BJ (cell line): ENCODE results near the gene TYMP. TPM values are rescaled to one million over a fixed set of nuclear protein-coding genes. Genes with fewer than 3 reads are reported as not detected.

Source experiments
- CTCF ChIA-PET: fragments of 350-600 bp; formaldehyde crosslinking; extraction: SDS; loops from one replicate; lab custom pipeline; 2021; ENCODE audit warnings: antibody characterized with exemption, inconsistent platforms; lab: Yijun Ruan, JAX
- POLR2A ChIA-PET: fragments of 300-600 bp; sonication (Branson Sonifier 250); formaldehyde crosslinking; extraction: SDS; loops from one replicate; lab custom pipeline; 2021; ENCODE audit warnings: antibody characterized with exemption; lab: Charles Lee
- DNase-seq: peaks from one replicate; pipeline ENCODE4 v3.0.0-alpha.2; 2011; ENCODE audit warnings: low read depth
- H3K27me3 ChIP-seq: 2 replicates; pipeline ENCODE4 v1.6.0; 2011; ENCODE audit warnings: low read length; ENCODE audit not compliant: control insufficient read depth, insufficient read depth
- H3K36me3 ChIP-seq: 2 replicates; pipeline ENCODE4 v1.5.1; 2011; ENCODE audit warnings: low read length; ENCODE audit not compliant: control insufficient read depth, insufficient read depth
- H3K4me3 ChIP-seq: 2 replicates; pipeline ENCODE4 v1.5.1; 2011; ENCODE audit warnings: low read depth, mild to moderate bottlenecking, control low read depth, low read length
- polyA plus RNA-seq: library from polyadenylated mRNA; depleted of rRNA; stranded (reverse); fragments of >200 nt; gene quantifications from 2 replicates; pipeline ENCODE4 v1.2.3, GENCODE V29; 2011
- TF ChIP-seq, protein P1 (sequence below): IDR thresholded peaks from 2 replicates; pipeline ENCODE4 v1.5.1; 2011; ENCODE audit warnings: low read depth, mild to moderate bottlenecking, control low read depth, inconsistent platforms, low read length, moderate library complexity; ENCODE audit not compliant: insufficient read depth

TYMP gene
- polyA plus RNA-seq, 1 experiment = 20.6 TPM

DNA sequence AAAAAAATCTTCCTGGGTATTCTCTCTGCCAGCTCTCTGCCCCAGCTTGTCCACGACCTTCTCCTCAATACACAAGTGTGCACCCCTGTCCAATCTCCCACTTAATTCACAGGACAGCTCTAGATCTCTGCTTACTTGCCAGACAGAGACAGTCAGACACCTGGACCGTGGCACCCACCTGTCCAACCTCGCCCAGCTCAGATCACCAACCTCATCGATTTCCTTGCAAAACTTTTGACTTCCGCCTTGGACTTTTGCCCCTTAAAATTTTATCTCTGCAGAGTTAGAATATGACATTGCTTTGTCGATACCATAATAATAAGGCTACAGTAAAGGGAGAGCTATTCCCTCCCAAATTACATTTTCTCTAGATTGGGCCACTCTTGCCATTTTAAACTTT is 32.7 kb downstream of the TYMP start:
- ChIA-PET CTCF (interaction anchor here (0.6 to 2.8 kb wide), 11 partner anchors 10 to 469 kb away, joined by 3 to 14 read pairs (median 4); partner anchors contain the start of genes ADM2, HDAC10, LMF2 and NCAPH2), POLR2A (no interaction called here)
- H3K4me3 ChIP-seq = no peak overlapping the region
- no peaks in the 10 kb centered on the region for H3K27me3 ChIP-seq
- DNase-seq = no peak
- TF ChIP-seq, protein P1, sequence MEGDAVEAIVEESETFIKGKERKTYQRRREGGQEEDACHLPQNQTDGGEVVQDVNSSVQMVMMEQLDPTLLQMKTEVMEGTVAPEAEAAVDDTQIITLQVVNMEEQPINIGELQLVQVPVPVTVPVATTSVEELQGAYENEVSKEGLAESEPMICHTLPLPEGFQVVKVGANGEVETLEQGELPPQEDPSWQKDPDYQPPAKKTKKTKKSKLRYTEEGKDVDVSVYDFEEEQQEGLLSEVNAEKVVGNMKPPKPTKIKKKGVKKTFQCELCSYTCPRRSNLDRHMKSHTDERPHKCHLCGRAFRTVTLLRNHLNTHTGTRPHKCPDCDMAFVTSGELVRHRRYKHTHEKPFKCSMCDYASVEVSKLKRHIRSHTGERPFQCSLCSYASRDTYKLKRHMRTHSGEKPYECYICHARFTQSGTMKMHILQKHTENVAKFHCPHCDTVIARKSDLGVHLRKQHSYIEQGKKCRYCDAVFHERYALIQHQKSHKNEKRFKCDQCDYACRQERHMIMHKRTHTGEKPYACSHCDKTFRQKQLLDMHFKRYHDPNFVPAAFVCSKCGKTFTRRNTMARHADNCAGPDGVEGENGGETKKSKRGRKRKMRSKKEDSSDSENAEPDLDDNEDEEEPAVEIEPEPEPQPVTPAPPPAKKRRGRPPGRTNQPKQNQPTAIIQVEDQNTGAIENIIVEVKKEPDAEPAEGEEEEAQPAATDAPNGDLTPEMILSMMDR = no peak
- no peaks in the 10 kb centered on the region for H3K36me3 ChIP-seq

GRCh38 chr22:50490531-50491308 is 39.1 kb downstream of the TYMP start:
- no peaks in the 10 kb centered on the region for H3K27me3 ChIP-seq
- no peak for DNase-seq
- TF ChIP-seq, protein P1 = no peak
- ChIA-PET CTCF (interaction anchor here (1.3 kb wide), 1 partner anchor 8 kb away, joined by 4 read pairs; no protein-coding TSS in a partner anchor), POLR2A (no interaction called here)
- no peaks in the 10 kb centered on the region for H3K36me3 ChIP-seq
- no peak overlapping the region for H3K4me3 ChIP-seq

GRCh38 chr22:50489363-50490243 is 40.2 kb downstream of the TYMP start:
- no peak for DNase-seq
- POLR2A ChIA-PET = no interaction called here
- TF ChIP-seq, protein P1 = no peak
- H3K4me3 ChIP-seq = no peak overlapping the region
- no peaks in the 10 kb centered on the region for H3K36me3 ChIP-seq
- CTCF ChIA-PET = interaction anchor here (1.3 kb wide), 1 partner anchor 9 kb away, joined by 4 read pairs; no protein-coding TSS in a partner anchor
- H3K27me3 ChIP-seq = no peaks in the 10 kb centered on the region

- H3K27me3 ChIP-seq = no peaks in the 10 kb centered on the region
- no peak overlapping the region for H3K4me3 ChIP-seq
- ChIA-PET CTCF (no interaction called here), POLR2A (no interaction called here)
- TF ChIP-seq, protein P1 = no peak
- no peaks in the 10 kb centered on the region; the same call in 1 of the 2 replicates for H3K36me3 ChIP-seq
- DNase-seq = no peak
Measured at GRCh38 chr22:50488886-50489285, 40.9 kb downstream of the TYMP start.

GRCh38 chr22:50488006-50488677 is 41.7 kb downstream of the TYMP start:
- H3K36me3 ChIP-seq = peaks cover 3% of the 10 kb centered on the region; the same call in 1 of the 2 replicates
- H3K27me3 ChIP-seq = no peaks in the 10 kb centered on the region
- TF ChIP-seq, protein P1 = no peak
- CTCF ChIA-PET = no interaction called here
- POLR2A ChIA-PET = no interaction called here
- no peak overlapping the region for H3K4me3 ChIP-seq
- no peak for DNase-seq
